ENCODE measurements around the gene MCTS1.

The MCTS1 gene

GRCh38 chrX:120603707-120604360 lies at the start of gene MCTS1:
MCTS1 (plus strand) TSS chrX:120604101; CDS start chrX:120604237, 136 bp downstream.
- TF ChIP-seq CTCF (IDR thresholded peaks at IDR 0.05; ENCODE audit: low read depth, low read length, missing control alignments): no peak
- DNase-seq (ENCODE audit: extremely low read depth, low read depth): peak; percentile 89
- peak within 1 kb of the TSS; percentile 74 for H3K4me3 ChIP-seq (replicated peaks; ENCODE audit: low read depth, low read length)

GRCh38 chrX:120556251-120556650 lies 47.6 kb upstream of the MCTS1 start:
- H3K4me3 ChIP-seq (replicated peaks; ENCODE audit: low read depth, low read length): no peak overlapping the region
- TF ChIP-seq CTCF (IDR thresholded peaks at IDR 0.05; ENCODE audit: low read depth, low read length, missing control alignments): no peak
- no peak for DNase-seq (ENCODE audit: extremely low read depth, low read depth)

GRCh38 chrX:120559804-120560203 lies 44.1 kb upstream of the MCTS1 start:
- peak overlapping the region; percentile 74 for H3K4me3 ChIP-seq (replicated peaks; ENCODE audit: low read depth, low read length)
- no peak for DNase-seq (ENCODE audit: extremely low read depth, low read depth)
- no peak for TF ChIP-seq CTCF (IDR thresholded peaks at IDR 0.05; ENCODE audit: low read depth, low read length, missing control alignments)

- peak overlapping the region; percentile 74 for H3K4me3 ChIP-seq (replicated peaks; ENCODE audit: low read depth, low read length)
- DNase-seq (ENCODE audit: extremely low read depth, low read depth): no peak
- no peak for TF ChIP-seq CTCF (IDR thresholded peaks at IDR 0.05; ENCODE audit: low read depth, low read length, missing control alignments)
Observed at GRCh38 chrX:120560405-120560841, 43.5 kb upstream of the MCTS1 start.

- DNase-seq (ENCODE audit: extremely low read depth, low read depth): peak; percentile 74
- no peak for TF ChIP-seq CTCF (IDR thresholded peaks at IDR 0.05; ENCODE audit: low read depth, low read length, missing control alignments)
- H3K4me3 ChIP-seq (replicated peaks; ENCODE audit: low read depth, low read length): peak within 1 kb of the TSS; percentile 74
Observed at GRCh38 chrX:120560842-120561633, 42.9 kb upstream of the MCTS1 start, which contains the start of gene CUL4B. CUL4B (minus strand) TSS chrX:120560962; CDS start chrX:120560638, 324 bp downstream.

- no peak for TF ChIP-seq CTCF (IDR thresholded peaks at IDR 0.05; ENCODE audit: low read depth, low read length, missing control alignments)
- DNase-seq (ENCODE audit: extremely low read depth, low read depth): no peak
- H3K4me3 ChIP-seq (replicated peaks; ENCODE audit: low read depth, low read length): peak overlapping the region; percentile 74
Observed at GRCh38 chrX:120561634-120562568, 42.0 kb upstream of the MCTS1 start.

Measured in HFF-Myc (cell line).